RPMI8226 (cell line): Measurements from ENCODE around the gene NOTUM.

Experiments used
- DNase-seq: peaks from one replicate; pipeline ENCODE4 v3.0.0-alpha.2; 2015

Gene NOTUM

GRCh38 chr17:81908793-81909192, 52.2 kb downstream of the NOTUM start:
- DNase-seq, result no peak

GRCh38 chr17:81907219-81908145, 53.5 kb downstream of the NOTUM start:
- DNase-seq, result no peak

DNA sequence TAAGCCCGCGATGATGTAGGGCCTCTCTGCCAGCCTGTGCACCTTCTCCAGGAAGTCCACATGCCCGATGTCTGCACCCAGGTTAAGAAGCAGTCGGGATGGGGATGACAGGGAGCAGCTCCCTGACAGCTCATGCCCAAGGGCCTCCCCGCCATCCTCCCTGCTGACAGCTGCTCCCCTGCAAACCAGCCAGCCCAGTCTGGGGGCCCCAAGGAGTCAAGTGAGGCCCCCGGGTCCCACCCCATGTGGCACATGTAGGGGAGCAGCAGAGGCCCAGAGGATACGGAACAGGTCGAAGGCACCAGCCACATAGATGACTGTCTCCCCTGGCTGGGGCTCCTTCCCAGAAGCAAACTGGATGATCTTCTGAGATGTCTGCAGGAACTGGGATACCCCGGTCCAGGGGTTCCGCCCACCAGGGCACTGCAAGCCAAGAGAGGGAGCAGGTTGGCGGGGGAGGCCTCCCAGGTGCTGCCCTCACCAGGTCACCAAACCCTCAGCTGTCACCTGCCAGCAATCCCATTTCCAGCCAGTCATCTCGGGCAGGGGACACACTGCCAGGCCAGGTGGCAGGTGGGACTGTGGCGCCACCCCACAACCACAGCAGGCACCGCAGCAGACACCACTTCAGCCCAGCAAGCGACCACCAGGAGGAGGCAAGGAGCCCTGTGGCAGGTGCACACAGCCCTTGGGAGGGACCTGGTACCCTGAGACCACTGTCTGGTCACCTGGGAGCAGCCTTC, 54.3 kb downstream of the NOTUM start:
- peak; percentile 57 for DNase-seq

DNA sequence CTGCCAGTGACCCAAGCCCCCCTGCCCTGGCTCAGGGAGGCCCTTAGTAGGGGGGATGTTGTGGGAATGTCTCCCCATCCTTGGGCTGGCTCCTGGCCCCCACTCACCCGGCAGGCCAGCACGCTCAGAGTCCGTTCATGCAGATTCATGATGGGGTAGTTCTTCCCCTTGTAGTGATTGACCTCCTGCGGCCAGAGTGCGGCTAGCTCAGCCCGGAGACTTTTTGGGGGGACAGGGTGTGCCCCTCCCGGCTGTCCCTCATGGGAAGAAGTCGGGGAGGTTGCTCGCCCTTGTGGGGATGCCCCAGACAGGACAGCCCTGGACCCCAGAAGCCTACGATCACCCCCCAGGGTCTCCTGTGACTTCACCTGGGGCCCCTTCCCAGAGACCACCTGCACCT, 55.0 kb downstream of the NOTUM start:
- no peak for DNase-seq

- no peak for DNase-seq
Measured at GRCh38 chr17:81905424-81905875, 55.5 kb downstream of the NOTUM start.

DNA sequence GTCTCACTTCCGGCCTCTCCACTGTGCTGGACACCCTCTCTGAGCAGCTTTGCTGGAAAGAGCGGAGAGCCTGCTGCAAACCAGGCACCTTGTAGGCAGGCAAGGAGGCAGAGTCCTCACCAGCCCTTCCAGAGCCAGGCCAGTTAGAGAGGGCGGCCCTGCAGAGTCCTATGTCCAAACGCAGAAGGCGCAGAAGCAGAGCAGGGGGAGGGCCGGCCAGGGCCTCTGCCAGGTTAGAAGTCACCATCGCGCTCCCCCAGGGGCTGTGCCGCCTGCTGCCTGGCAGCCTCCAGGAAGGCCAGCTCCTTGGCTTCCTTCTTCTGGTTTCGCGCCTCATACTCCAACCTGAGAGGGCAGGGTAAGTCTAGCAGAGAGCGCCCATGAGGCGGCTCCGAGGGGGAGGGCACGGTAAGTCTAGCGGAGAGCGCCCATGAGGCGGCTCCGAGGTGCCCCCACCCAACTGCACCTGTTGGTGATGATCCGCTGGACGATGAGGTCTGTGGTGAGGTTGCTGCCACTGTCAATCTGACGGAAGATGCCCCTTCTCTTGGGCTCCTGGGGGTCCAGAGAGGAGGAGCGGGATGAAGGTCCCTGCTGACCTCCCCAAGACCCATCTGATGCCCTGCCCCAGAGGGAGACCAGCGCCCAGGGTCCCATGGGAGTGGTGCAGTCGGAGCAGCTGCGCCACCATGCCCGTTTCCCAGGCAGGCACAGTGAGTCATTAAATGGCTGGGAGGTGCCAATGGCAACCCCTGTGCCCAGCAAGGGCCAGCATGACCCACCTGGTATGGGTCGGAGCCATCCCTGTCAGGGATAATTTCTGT, 56.2 kb downstream of the NOTUM start:
- no peak for DNase-seq

DNA sequence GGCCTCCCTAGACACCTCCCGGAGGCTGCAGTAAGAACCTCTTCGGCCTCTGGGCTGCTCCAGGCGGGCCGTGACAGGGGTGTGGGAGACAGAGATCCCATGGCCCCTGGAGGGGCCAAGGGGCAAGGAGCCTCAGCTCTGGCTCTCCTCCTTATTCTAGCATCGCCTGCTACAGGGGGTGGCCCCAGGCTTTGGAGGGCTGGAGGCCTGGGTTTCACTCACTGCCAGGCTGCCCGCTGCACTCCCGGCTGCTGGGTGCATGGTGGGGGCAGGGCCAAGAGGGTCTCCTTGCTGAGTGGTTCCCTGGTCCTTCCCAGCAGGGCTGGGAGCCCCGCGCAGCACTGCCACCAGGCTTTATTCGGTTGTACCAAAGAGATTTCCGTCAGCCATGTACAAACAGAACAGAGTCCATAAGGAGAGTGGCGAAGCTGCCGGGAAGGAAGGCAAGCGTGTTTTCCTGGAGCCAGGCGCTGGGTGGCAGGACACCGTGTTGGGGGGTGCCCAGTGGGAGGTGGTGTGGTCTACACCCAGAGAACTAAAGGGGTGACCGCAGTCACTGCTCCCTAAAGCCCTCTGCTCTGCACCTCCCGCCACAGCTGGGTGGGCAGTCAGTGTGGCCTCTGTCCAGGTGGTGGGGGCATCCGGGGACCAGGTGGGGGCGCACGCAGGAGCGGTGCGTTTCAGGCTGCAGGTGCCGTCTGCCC, 56.9 kb downstream of the NOTUM start:
- no peak for DNase-seq

DNA sequence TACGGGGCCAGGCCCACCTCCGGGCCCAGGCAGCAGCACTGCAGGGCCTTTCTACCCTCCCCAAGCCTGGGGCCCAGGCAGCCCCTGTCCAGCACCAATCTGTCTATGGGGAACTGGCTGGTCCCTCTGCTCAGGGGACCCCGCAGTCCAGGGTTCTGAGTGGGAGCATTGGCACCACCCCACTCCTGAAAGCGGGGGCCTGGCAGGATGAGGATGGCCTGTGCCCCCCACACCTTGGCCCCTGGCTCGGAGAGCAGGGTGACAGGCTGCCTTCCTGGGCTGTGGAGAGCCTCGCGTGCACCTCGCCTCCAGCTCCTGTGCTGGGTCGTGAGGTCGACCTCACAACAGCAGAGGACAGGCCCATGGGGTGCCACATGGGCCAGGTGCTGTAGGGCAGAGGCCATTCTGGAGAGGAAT, 57.6 kb downstream of the NOTUM start:
- DNase-seq, result no peak

DNA sequence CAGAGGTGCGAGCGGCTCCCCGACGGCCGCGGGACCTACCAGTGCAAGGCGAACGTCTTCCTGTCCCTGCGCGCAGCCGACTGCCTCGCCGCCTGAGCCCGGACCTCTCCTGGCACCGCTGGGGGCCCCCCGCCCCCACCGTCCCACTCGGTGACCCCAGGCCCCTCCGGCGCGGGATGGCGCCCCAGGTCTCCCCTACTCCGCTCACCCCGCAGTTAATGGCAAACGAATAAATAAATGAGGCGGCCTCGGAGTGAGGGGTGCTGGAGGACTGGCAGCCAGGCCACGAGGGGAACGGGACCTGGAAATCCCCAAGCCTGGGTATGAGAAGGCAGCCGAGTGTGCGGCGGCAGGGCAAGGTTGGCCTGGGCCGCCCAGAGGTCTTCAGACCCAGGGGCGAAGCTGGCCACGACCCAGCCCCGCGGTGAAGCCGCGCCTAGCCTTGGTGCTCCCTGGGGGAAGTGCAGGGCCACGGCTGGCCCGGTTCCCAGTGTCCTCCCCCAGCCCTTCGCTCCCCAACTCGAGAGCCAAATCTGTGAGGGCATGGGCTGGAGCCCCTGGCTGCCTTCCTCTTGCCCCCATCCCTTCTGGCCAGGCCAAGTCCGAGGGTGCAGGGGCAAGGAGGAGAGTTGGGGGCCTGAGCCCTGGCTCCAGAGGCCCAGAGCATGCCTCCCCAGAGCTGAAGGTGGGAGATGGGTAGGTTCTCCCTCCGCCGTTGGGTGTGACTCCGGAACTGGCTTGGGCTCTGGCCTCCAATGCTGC, 58.2 kb downstream of the NOTUM start:
- peak; percentile 25 for DNase-seq
